Inflammatory macrophage (primary cell): ENCODE data around the gene C19orf53.

ENCODE experiments used
- DNase-seq, 2 donors: peaks; one replicate each; pipeline ENCODE4 v3.0.0-alpha.2; 2020 to 2022
- total RNA-seq, 18 experiments: gene quantifications; one replicate each; lab custom pipeline; 2026; ENCODE audit warnings: mixed read lengths in 6 of 18, inconsistent platforms in 2 of 18; lab: John Stamatoyannopoulos, UW

The C19orf53 gene
- total RNA-seq, result 17.5 to 45.8 (median 30.8) reads per million in 18 experiments

- peak; percentile 92 to 93 for DNase-seq
Observed at GRCh38 chr19:13774217-13775191, at the start of gene C19orf53. Gene C19orf53 (plus strand): TSS chr19:13774456. CDS start chr19:13774478, 22 bp downstream.

DNA sequence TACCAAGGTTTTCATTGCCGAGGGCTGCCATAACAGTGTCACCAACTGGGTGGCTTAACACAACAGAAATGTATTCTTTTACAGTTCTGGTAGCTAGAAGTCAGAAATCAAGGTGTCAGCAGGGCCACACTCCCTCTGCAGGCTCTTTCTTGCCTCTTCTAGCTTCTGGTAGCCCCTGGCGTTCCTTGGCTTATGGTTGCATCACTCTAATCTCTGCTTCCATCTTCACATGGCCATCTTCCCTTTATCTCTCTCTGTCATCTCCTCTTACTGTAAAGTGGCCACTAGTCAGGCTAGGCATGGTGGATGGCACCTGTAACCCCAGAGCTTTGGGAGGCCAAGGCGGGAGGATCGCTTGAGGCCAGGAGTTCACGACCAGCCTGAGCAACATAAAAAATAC lies 47.9 kb upstream of the C19orf53 start:
- DNase-seq, result no peak

GRCh38 chr19:13727798-13728197 lies 46.5 kb upstream of the C19orf53 start:
- no peak for DNase-seq

- peak; percentile 46 to 64 for DNase-seq
Observed at GRCh38 chr19:13729859-13730258, 44.4 kb upstream of the C19orf53 start.

DNA sequence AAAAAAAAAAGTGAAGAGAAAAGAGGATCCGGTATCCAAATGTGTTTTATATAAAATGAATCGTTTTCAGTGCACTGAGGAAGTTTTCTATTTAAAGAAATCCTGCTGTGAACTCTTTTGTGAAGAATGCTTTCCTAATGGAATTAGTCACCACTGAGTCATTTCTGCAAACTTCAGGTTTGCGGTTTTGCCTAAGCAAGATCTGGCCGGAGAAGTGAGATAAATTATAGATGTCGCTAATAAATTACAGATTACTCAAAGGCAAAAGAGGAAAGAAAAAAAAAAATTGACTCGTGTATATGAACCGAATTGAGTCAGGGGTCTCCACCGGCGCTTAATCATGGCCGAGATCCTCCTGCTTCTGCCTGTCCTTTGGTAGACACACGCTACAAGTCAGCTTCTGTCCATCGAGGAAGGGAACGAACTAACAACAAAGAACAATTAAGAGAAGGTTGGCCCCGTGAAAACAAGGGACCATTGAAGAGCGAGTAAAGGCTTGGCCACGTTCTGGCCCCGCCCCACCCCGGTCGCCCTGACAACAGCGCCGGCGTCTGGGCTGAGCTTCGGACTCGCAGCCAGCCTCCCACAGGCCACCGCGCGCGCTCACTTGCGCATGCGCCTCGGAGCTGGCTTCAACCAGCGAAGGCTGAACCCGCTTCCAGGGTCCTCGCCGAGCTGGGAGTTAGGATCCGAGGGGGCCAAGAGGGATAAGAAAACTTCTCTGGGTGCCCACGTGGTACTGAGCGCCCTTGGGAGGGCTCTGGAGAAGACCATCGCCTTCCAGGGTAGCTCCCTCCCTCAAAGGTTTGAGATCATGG lies 42.9 kb upstream of the C19orf53 start:
- DNase-seq, result peak; percentile 94 to 95

DNA sequence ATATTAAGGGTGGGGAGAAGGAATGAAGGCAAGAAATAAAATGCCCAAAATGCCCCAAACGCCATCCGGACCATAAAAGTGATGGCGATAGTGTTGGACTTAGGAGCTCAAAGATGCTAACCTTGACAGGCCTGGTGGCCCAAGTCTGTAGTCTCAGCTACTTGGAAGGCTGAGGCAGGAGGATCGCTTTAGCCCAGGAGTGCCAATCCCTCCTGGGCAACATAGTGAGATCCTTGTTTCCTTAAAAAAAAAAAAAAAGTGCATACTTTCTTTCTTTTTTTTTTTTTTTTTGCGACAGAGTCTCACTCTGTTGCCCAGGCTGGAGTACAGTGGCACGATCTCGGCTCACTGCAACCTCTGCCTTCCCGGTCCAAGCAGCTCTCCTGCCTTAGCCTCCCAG lies 41.9 kb upstream of the C19orf53 start:
- no peak for DNase-seq

- DNase-seq, result no peak
Observed at GRCh38 chr19:13734751-13735150, 39.5 kb upstream of the C19orf53 start.

GRCh38 chr19:13738073-13738472 lies 36.2 kb upstream of the C19orf53 start:
- DNase-seq, result no peak

GRCh38 chr19:13741893-13742292 lies 32.4 kb upstream of the C19orf53 start:
- no peak for DNase-seq

DNA sequence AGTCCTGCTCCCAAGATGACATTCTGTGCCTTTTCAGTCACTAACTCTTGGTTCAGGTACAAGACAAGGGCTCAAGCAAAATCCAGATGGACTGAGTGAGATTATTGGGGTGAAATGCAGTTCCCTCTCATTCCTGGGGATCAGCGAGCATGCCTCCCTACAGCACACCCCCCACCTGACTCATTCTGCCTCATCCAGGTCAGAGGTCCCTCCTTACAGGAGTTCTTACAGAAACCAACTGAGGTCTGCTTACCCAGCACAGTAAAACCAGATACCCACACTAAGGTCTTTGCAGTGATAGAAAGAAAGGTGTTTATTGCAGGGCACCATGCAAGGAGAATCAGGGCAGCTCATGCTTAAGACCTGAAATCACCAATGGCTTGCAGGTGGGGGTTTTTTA lies 31.5 kb upstream of the C19orf53 start:
- no peak for DNase-seq

DNA sequence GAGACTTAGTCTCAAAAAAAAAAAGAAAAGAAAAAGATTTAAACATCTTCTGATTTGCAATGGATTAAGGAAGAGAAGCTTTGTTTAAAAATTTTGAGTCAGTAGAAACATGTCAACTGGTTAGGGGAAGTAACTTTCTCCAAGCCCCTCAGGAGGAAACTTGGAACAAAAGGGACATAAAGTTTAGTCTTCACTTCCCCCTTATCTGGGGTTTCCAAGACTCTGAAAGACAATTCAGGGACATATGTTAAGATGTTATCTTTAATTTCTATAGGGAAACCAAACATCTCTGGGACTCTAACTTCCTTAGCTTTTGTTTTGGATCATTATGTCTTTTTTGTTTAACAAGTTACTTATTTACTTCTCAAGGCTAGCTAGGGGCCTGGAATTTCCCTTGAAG lies 30.1 kb upstream of the C19orf53 start:
- peak in 1 of 2 donors; percentile 12 for DNase-seq

DNA sequence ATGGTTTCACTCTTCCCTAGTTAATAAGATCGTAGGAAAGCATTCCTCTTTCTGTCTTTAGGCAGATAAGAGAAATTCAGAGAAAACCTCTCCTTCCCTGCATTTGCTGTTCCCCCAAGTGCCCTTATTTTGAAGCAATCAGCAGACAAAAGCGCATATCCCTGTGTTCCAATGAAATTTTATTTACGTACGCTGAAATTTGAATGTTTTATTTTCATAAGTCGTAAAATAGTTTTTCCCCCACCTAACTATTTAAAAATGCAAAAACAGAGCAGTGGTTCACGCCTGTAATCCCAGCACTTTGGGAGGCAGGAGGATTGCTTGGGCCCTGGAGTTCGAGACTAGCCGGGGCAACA lies 27.2 kb upstream of the C19orf53 start:
- DNase-seq, result no peak

- peak; percentile 14 to 52 for DNase-seq
Observed at GRCh38 chr19:13748169-13748828, 26.0 kb upstream of the C19orf53 start.

DNA sequence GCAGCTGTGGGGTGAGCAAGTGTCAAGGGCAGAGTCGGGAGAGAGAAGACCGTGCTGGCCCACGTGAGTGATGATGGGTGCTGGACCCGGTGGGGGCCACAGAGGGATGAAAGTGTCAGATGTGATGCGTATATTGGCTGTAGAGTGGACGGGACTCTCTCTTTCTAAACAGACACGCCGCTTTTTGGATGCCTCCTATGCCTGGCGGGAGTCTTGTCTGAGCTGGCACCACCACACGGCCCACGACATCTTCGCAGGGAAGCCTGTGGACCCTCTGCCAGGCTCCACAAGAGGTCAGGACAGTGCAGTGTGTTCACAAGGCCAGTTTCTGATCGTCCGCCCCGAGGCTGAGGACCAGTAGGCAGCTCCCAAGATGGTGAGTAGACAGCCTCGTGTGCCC lies 22.8 kb upstream of the C19orf53 start:
- DNase-seq, result no peak

DNA sequence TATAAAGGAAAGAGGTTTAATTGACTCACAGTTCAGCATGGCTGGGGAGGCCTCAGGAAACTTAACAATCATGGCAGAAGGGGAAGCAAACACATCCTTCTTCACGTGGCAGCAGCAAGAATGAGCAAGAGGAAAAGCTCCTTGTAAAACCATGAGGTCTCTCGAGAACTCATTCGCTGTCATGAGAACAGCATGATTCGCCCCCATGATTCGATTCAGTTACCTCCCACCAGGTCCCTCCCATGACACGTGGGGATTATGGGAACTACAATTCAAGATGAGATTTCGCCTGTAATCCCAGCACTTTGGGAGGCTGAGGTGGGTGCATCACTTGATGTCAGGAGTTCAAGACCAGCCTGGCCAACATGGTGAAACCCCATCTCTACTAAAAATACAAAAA lies 20.6 kb upstream of the C19orf53 start:
- DNase-seq, result peak; percentile 54 to 65

DNA sequence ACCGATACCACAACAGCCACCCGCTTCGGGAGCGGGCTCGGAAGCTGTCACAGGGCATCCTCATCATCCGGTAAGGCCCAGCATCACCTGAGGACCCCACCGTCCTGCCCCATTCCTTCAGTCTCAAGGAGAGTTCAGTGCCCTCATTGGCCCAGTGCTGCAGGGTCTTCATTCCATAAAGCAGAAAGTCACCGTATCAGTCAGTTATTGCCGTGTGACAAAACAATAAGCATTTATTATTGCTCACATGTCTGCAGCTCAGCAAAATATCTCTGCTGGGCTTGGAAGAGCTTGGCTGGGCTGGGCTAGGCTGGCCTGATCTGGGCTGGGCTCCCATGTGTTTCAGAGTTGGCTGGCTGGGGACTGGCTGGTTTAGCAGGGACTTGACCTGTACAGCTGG lies 18.0 kb upstream of the C19orf53 start:
- DNase-seq, result no peak

DNA sequence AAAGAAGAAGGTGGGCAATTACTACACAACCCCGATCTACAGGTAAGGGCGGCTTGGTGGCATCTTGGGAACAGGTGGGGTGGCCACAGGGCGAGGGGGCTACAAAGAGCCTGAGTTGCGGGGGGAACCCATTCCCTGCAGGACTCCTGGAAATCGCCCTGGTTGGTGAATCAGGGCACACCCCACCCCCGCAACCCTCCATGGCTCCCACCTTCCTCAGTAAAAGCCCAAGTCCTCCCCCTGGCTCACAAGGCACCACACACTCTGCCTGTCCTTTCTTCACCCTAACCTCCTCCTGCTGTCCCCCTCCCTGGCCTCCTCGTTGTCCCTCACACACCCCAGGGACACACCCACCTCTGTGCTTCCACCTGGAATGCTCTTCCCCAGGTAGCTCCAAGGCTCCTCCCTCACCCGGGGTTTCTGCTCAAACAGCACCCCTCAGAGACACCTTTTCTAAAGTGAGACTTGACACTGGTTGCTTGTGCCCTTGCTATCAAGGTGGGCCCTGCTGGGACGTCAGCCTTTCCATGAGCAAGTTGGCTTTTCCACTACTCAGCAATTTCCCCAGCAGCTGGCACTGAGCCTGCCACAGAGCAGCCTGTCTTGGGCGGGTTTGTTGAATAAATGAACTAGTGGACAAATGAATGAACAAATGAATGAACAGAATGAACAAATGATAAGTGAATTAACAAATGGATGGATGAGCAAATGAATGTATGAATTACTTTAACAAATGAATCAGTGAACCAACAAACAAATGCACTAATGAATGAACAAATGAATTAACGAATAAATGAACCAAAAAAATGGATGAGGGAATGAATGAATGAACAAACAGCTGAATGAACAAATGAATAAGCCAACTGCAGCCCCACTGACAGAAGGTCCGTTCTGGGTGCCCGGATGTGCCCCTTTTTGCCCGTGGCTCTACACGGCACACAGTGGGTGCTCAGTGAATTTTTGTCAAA lies 16.2 kb upstream of the C19orf53 start:
- DNase-seq, result no peak

GRCh38 chr19:13758795-13759194 lies 15.5 kb upstream of the C19orf53 start:
- no peak for DNase-seq

GRCh38 chr19:13761423-13761822 lies 12.8 kb upstream of the C19orf53 start:
- no peak for DNase-seq

- no peak for DNase-seq
Observed at GRCh38 chr19:13762635-13763235, 11.5 kb upstream of the C19orf53 start.

DNA sequence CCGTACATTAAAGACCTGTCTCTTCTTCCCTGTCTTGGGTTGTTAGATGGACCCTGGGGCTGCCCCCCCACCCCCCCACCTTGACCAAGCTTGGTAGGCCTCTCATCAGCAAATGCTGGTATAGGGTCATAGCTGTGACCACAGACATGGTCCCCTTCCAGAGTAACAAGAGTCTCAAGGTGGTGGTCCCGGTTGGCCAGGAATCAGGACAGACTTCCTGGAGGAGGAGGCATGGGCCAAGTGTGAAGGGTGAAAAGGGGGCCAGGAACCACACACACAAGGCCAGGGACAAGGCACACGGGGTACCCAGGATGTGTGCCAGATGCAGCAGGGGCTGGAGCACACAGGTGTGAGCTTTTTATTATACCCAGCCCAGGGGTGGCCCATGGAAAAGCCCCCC lies 11.0 kb upstream of the C19orf53 start:
- DNase-seq, result no peak
